IMR-90 (cell line): ENCODE data around the gene ARHGAP11A. TPM values are rescaled to one million over a fixed set of nuclear protein-coding genes. Genes with fewer than 3 reads are reported as not detected.

Experiments used
- ATAC-seq: fragments of 200-7000 bp; cut with Tn5 transposase; 2 replicates; pipeline ENCODE4 v1.9.1; 2020; ENCODE audit warnings: low read depth, mild to moderate bottlenecking, moderate library complexity
- BruUV-seq: library from RNA; stranded (reverse); fragments of 400-500 nt; replicated peaks from 2 replicates; lab custom pipeline; 2021; lab: Mats Ljungman, UMichigan
- CTCF ChIA-PET: fragments of 300-600 bp; formaldehyde crosslinking; extraction: SDS; loops from one replicate; lab custom pipeline; 2021; ENCODE audit warnings: antibody characterized with exemption; lab: Yijun Ruan, JAX
- POLR2A ChIA-PET: fragments of 300-600 bp; sonication (Branson Sonifier 250); formaldehyde crosslinking; loops from one replicate; lab custom pipeline; 2022; ENCODE audit warnings: antibody characterized with exemption; ENCODE audit not compliant: unreplicated experiment; lab: Charles Lee
- DNase-seq: peaks from one replicate; pipeline ENCODE4 v3.0.0; 2013
- H2AFZ ChIP-seq: replicated peaks from 2 replicates; pipeline ENCODE3; 2013; ENCODE audit warnings: low read length, mild to moderate bottlenecking; ENCODE audit not compliant: poor library complexity
- H2AK5ac ChIP-seq: 2 replicates; pipeline ENCODE4 v1.6.1; 2013; ENCODE audit warnings: low read depth, low read length, inconsistent platforms
- H2AK9ac ChIP-seq: replicated peaks from 2 replicates; pipeline ENCODE3; 2013; ENCODE audit warnings: mild to moderate bottlenecking, low read depth, low read length, moderate library complexity; ENCODE audit not compliant: poor library complexity
- H2BK120ac ChIP-seq: 2 replicates; pipeline ENCODE4 v1.6.1; 2013; ENCODE audit warnings: low read depth, low read length, inconsistent platforms
- H2BK15ac ChIP-seq: 3 replicates; pipeline ENCODE4 v1.6.1; 2013; ENCODE audit warnings: low read depth, low read length, inconsistent platforms
- H2BK20ac ChIP-seq: 2 replicates; pipeline ENCODE4 v1.6.1; 2013; ENCODE audit warnings: low read depth, mild to moderate bottlenecking, inconsistent platforms, low read length, moderate library complexity
- H2BK5ac ChIP-seq: 2 replicates; pipeline ENCODE4 v1.6.1; 2013; ENCODE audit warnings: mild to moderate bottlenecking, low read depth, low read length, inconsistent platforms; ENCODE audit not compliant: poor library complexity, severe bottlenecking
- H3K14ac ChIP-seq: replicated peaks from 2 replicates; pipeline ENCODE4 v1.6.1; 2013; ENCODE audit warnings: low read depth, low read length, inconsistent platforms
- H3K18ac ChIP-seq: 2 replicates; pipeline ENCODE4 v1.6.1; 2013; ENCODE audit warnings: low read depth, low read length, control low read depth
- H3K23ac ChIP-seq: 2 replicates; pipeline ENCODE4 v1.6.1; 2013; ENCODE audit warnings: low read depth, low read length, inconsistent platforms
- H3K27ac ChIP-seq: 2 replicates; pipeline ENCODE4 v1.5.1; 2013; ENCODE audit warnings: mild to moderate bottlenecking, control low read depth, low read length; ENCODE audit not compliant: insufficient read depth
- H3K27me3 ChIP-seq: 2 replicates; pipeline ENCODE4 v1.6.1; 2013; ENCODE audit warnings: low read length; ENCODE audit not compliant: control insufficient read depth, insufficient read depth
- H3K36me3 ChIP-seq: 2 replicates; pipeline ENCODE4 v1.6.1; 2013; ENCODE audit warnings: low read length, mixed read lengths; ENCODE audit not compliant: control insufficient read depth, insufficient read depth
- H3K4ac ChIP-seq: 2 replicates; pipeline ENCODE4 v1.6.1; 2013; ENCODE audit warnings: low read depth, low read length, inconsistent platforms
- H3K4me1 ChIP-seq: 2 replicates; pipeline ENCODE4 v1.6.1; 2013; ENCODE audit warnings: low read length, mixed read lengths; ENCODE audit not compliant: control insufficient read depth, insufficient read depth
- H3K4me2 ChIP-seq: 2 replicates; pipeline ENCODE4 v1.6.1; 2013; ENCODE audit warnings: low read depth, mild to moderate bottlenecking, control low read depth, low read length, moderate library complexity
- H3K4me3 ChIP-seq: 2 replicates; pipeline ENCODE4 v1.5.1; 2013; ENCODE audit warnings: low read depth, mild to moderate bottlenecking, control low read depth, low read length, moderate library complexity; ENCODE audit not compliant: insufficient read depth
- H3K56ac ChIP-seq: 2 replicates; pipeline ENCODE4 v1.6.1; 2013; ENCODE audit warnings: low read length, inconsistent platforms; ENCODE audit not compliant: insufficient read depth; ENCODE audit errors: extremely low read depth
- H3K79me1 ChIP-seq, 2 experiments: 2 replicates each; pipeline ENCODE4 v1.6.1; 2013; ENCODE audit warnings: low read length in 2 of 2, inconsistent platforms in 1 of 2, low read depth in 1 of 2
- H3K9ac ChIP-seq: 2 replicates; pipeline ENCODE4 v1.6.1; 2013; ENCODE audit warnings: low read depth, low read length, control low read depth
- H3K9me1 ChIP-seq: 2 replicates; pipeline ENCODE4 v1.6.1; 2013; ENCODE audit warnings: low read length, inconsistent platforms; ENCODE audit not compliant: insufficient read depth
- H3K9me3 ChIP-seq: 2 replicates; pipeline ENCODE4 v1.6.1; 2013; ENCODE audit warnings: low read length; ENCODE audit not compliant: control insufficient read depth, insufficient read depth
- H4K20me1 ChIP-seq: 2 replicates; pipeline ENCODE4 v1.6.1; 2013; ENCODE audit warnings: low read length, inconsistent platforms; ENCODE audit not compliant: insufficient read depth
- H4K5ac ChIP-seq: 2 replicates; pipeline ENCODE4 v1.6.1; 2013; ENCODE audit warnings: mild to moderate bottlenecking, low read depth, low read length, control low read depth
- H4K8ac ChIP-seq, 2 experiments: 2 replicates each; pipeline ENCODE4 v1.6.1; 2013; ENCODE audit warnings: low read depth in 2 of 2, low read length in 2 of 2, control low read depth in 1 of 2, inconsistent platforms in 1 of 2
- H4K91ac ChIP-seq: 2 replicates; pipeline ENCODE4 v1.6.1; 2013; ENCODE audit warnings: low read depth, low read length, inconsistent platforms; ENCODE audit not compliant: insufficient read depth
- MXI1 ChIP-seq: IDR thresholded peaks from 2 replicates; pipeline ENCODE4 v1.6.1; 2012; ENCODE audit warnings: low read depth, mild to moderate bottlenecking, low read length, moderate library complexity, borderline replicate concordance
- POLR2A ChIP-seq: IDR thresholded peaks from 2 replicates; pipeline ENCODE4 v1.6.1; 2012; ENCODE audit warnings: mild to moderate bottlenecking, low read depth, low read length
- WGBS, 2 experiments: methylation state at CpG; one replicate each; pipeline versions ENCODE4 v1.1.5 to v1.1.7; 2013; ENCODE audit warnings: missing lambda C conversion rate in 2 of 2; ENCODE audit not compliant: insufficient read length in 1 of 2; ENCODE audit errors: extremely low coverage in 2 of 2; 5-methylcytosine and 5-hydroxymethylcytosine counted together
- dilution Hi-C: fragments of 300-500 bp; cut with HindIII; formaldehyde crosslinking; loops from one replicate; pipeline ENCODE4 v1.14.3; 2018; ENCODE audit warnings: low sequenced_read_pairs; ENCODE audit not compliant: unreplicated experiment
- in situ Hi-C: fragments of 300-500 bp; cut with MboI; formaldehyde crosslinking; loops from 3 replicates; pipeline ENCODE4 v1.14.3; 2019; ENCODE audit warnings: low sequenced_read_pairs, inconsistent platforms, mixed read lengths
- intact Hi-C: fragments of 100-400 bp; cut with micrococcal nuclease; formaldehyde crosslinking; loops from 2 replicates; pipeline ENCODE4 v1.10.0; 2022
- polyA plus RNA-seq, 3 experiments: library from polyadenylated mRNA; depleted of rRNA; stranded (reverse); fragments of >200 nt; gene quantifications; 2 replicates each; pipeline ENCODE4 v1.2.3, GENCODE V29; 2012; ENCODE audit warnings: low replicate concordance in 1 of 3
- total RNA-seq: library from RNA; depleted of rRNA; stranded (reverse); fragments of >200 nt; gene quantifications from 2 replicates; pipeline ENCODE4 v1.2.3, GENCODE V29; 2012

The ARHGAP11A gene
- total and polyA plus RNA-seq, 2 of the 4 experiments (the other 2 are of a cell fraction): 9.9 to 29.0 TPM

DNA sequence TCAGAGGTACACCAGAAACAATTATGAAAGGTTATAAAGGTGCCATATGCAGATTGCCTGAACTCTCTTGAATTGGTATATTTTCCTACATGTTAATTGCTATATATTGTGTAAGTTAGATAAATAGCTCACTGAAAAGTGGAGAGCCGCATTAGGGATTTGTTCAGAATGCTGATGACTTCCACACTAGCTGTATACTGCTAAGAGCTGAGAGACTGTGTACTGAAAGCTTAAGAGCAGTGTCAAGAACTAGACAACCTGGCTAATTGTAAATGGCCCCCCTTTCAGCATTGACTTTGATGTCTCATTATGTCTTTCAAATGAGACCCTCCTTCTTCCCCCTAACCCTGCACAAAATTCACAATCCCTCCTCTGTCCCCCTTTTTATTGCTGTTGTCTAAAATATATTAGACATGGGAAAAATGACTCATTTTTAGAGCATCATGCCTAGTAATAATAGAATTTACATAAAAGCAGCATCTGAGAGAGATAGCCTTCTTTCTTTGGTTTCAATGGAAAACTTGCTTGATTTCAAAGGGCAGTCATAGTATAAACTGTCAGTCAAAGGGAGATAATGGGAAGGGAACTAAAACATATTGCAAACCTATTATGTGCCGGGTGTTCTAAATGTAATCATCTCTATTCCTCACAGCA lies 67.8 kb downstream of the ARHGAP11A start:
- Histone ChIP-seq H3K9me3 (no peaks in the 10 kb centered on the region), H2BK5ac (peak overlapping the region; percentile 62), H2BK120ac (peak overlapping the region; percentile 77; the same call in 1 of the 2 replicates), H3K4me1 (peaks cover 19% of the 10 kb centered on the region), H3K27me3 (no peaks in the 10 kb centered on the region), H2AK9ac (peak overlapping the region; percentile 21), H3K4ac (peak overlapping the region; percentile 69; the same call in 1 of the 2 replicates), H3K79me1 (peaks cover 0 to 22% of the 10 kb centered on the region in 2 experiments; a peak in 3 of 4 replicates), H4K91ac (no peak overlapping the region), H3K36me3 (no peaks in the 10 kb centered on the region), H3K23ac (peak overlapping the region; percentile 65; the same call in 1 of the 2 replicates), H3K4me3 (no peak overlapping the region), H2AFZ (no peak overlapping the region), H4K8ac (peak overlapping the region in 1 of 2 experiments; percentile 57; a peak in 1 of 4 replicates), H4K5ac (no peak overlapping the region; the same call in 1 of the 2 replicates), H3K4me2 (peak overlapping the region; percentile 33), H3K56ac (no peak overlapping the region), H2AK5ac (peak overlapping the region; percentile 37; the same call in 1 of the 2 replicates), H3K14ac (peak overlapping the region; percentile 41), H3K9me1 (peaks cover 20% of the 10 kb centered on the region), H3K27ac (peak overlapping the region; percentile 53), H3K18ac (peak overlapping the region; percentile 45; the same call in 1 of the 2 replicates), H2BK15ac (peak overlapping the region; percentile 31; the same call in 1 of the 3 replicates), H2BK20ac (peak overlapping the region; percentile 67; the same call in 1 of the 2 replicates), H4K20me1 (no peaks in the 10 kb centered on the region), H3K9ac (no peak overlapping the region)
- ChIA-PET CTCF (interaction anchor here (0.8 to 1.4 kb wide), 3 partner anchors 20 to 25 kb away, joined by 3 read pairs; no protein-coding TSS in a partner anchor), POLR2A (no interaction called here)
- in situ Hi-C loops: loop anchor here (5.0 kb wide), 1 partner anchor 34 kb away; the partner anchor contains the start of gene GREM1
- intact Hi-C loops: no loop called here
- BruUV-seq: no TSS peak
- no CpG with 5 or more reads among the region's 2 CpGs for WGBS, 2 experiments
- TF ChIP-seq MXI1: no peak
- 0 out of 2 replicates have a peak, but pooled peaks have one; percentile 9 for TF ChIP-seq POLR2A
- ATAC-seq (no peak), DNase-seq (no peak)
- dilution Hi-C loops: no loop called here
